Measurements from ENCODE around the gene CTNNA2. TPM values are rescaled to one million over a fixed set of nuclear protein-coding genes. Genes with fewer than 3 reads are reported as not detected.

Gene CTNNA2
- total RNA-seq, 1 donor from 2014 or later = 43.5 TPM

GRCh38 chr2:80464275-80464674 is 951.4 kb downstream of the CTNNA2 start:
- no peak for TF ChIP-seq EZH2 (IDR thresholded peaks at IDR 0.05)
- no peak for TF ChIP-seq CTCF (IDR thresholded peaks at IDR 0.05)
- TF ChIP-seq EZH2phosphoT487 (IDR thresholded peaks at IDR 0.05) = no peak
- Histone ChIP-seq H3K4me2 (no peak overlapping the region), H3K4me3 (no peak overlapping the region), H3K27ac (no peak overlapping the region), H3K9ac (no peak overlapping the region), H4K20me1 (ENCODE audit: low read depth) (no peaks in the 10 kb centered on the region), H3K4me1 (peaks cover 35% of the 10 kb centered on the region), H3K79me2 (ENCODE audit: low read depth) (no peaks in the 10 kb centered on the region), H3K9me3 (ENCODE audit: low read depth) (no peaks in the 10 kb centered on the region), H3F3A (ENCODE audit: low read depth) (no peaks in the 10 kb centered on the region), H2AFZ (replicated peaks) (no peak overlapping the region), H3K36me3 (no peaks in the 10 kb centered on the region), H3K27me3 (no peaks in the 10 kb centered on the region)
- Mint-ChIP-seq H3K27me3 (ENCODE audit: insufficient read depth, low read depth) (peaks cover 3% of the 10 kb centered on the region), H3K27ac (no peak overlapping the region), H3K9me3 (no peaks in the 10 kb centered on the region), H3K4me1 (peaks cover 14% of the 10 kb centered on the region), H3K4me3 (no peak overlapping the region), H3K36me3 (no peaks in the 10 kb centered on the region)
- DNase-seq (ENCODE audit: low spot score) = no peak

GRCh38 chr2:80467262-80467811 is 954.5 kb downstream of the CTNNA2 start:
- H3K4me3 Mint-ChIP-seq = no peak overlapping the region
- peaks cover 9% of the 10 kb centered on the region for H3K36me3 Mint-ChIP-seq
- peaks cover 14% of the 10 kb centered on the region for H3K9me3 Mint-ChIP-seq
- no peaks in the 10 kb centered on the region for H3K4me1 Mint-ChIP-seq
- H3K27ac Mint-ChIP-seq = no peak overlapping the region
- no peaks in the 10 kb centered on the region for H3K27me3 ChIP-seq
- TF ChIP-seq CTCF (IDR thresholded peaks at IDR 0.05) (no peak), EZH2phosphoT487 (IDR thresholded peaks at IDR 0.05) (no peak), EZH2 (IDR thresholded peaks at IDR 0.05) (no peak)
- peaks cover 2% of the 10 kb centered on the region for H3K27me3 Mint-ChIP-seq (ENCODE audit: insufficient read depth, low read depth)
- H3F3A ChIP-seq (ENCODE audit: low read depth) = no peaks in the 10 kb centered on the region
- no peak overlapping the region for H2AFZ ChIP-seq (replicated peaks)
- no peak overlapping the region for H3K9ac ChIP-seq
- no peak for DNase-seq (ENCODE audit: low spot score)
- H3K9me3 ChIP-seq (ENCODE audit: low read depth) = no peaks in the 10 kb centered on the region
- no peaks in the 10 kb centered on the region for H4K20me1 ChIP-seq (ENCODE audit: low read depth)
- H3K4me1 ChIP-seq = peaks cover 15% of the 10 kb centered on the region
- H3K27ac ChIP-seq = no peak overlapping the region
- H3K4me3 ChIP-seq = no peak overlapping the region
- H3K4me2 ChIP-seq = no peak overlapping the region
- no peaks in the 10 kb centered on the region for H3K36me3 ChIP-seq
- no peaks in the 10 kb centered on the region for H3K79me2 ChIP-seq (ENCODE audit: low read depth)

GRCh38 chr2:80469428-80469827 is 956.6 kb downstream of the CTNNA2 start:
- H3K9me3 ChIP-seq (ENCODE audit: low read depth) = no peaks in the 10 kb centered on the region
- H3K9ac ChIP-seq = no peak overlapping the region
- H3K4me2 ChIP-seq = no peak overlapping the region
- Mint-ChIP-seq H3K4me1 (no peaks in the 10 kb centered on the region), H3K36me3 (peaks cover 9% of the 10 kb centered on the region), H3K4me3 (no peak overlapping the region), H3K9me3 (peaks cover 14% of the 10 kb centered on the region), H3K27ac (no peak overlapping the region), H3K27me3 (ENCODE audit: insufficient read depth, low read depth) (peaks cover 2% of the 10 kb centered on the region)
- H3K36me3 ChIP-seq = no peaks in the 10 kb centered on the region
- DNase-seq (ENCODE audit: low spot score) = no peak
- H3K27me3 ChIP-seq = no peaks in the 10 kb centered on the region
- no peak overlapping the region for H3K27ac ChIP-seq
- H2AFZ ChIP-seq (replicated peaks) = no peak overlapping the region
- no peak overlapping the region for H3K4me3 ChIP-seq
- TF ChIP-seq EZH2 (IDR thresholded peaks at IDR 0.05) (no peak), EZH2phosphoT487 (IDR thresholded peaks at IDR 0.05) (no peak), CTCF (IDR thresholded peaks at IDR 0.05) (no peak)
- no peaks in the 10 kb centered on the region for H3F3A ChIP-seq (ENCODE audit: low read depth)
- peaks cover 15% of the 10 kb centered on the region for H3K4me1 ChIP-seq
- H3K79me2 ChIP-seq (ENCODE audit: low read depth) = no peaks in the 10 kb centered on the region
- no peaks in the 10 kb centered on the region for H4K20me1 ChIP-seq (ENCODE audit: low read depth)

Measured in neural progenitor cell (in vitro differentiated cells).